ENCODE data around the gene ENTR1. TPM values are rescaled to one million over a fixed set of nuclear protein-coding genes. Genes with fewer than 3 reads are reported as not detected.
A peak's percentile ranks its signal among the peaks of the same experiment; 100 is the strongest.

Gene ENTR1
- total RNA-seq, 4 donors from 2014 or later = 26.5 to 38.1 (median 33.5) TPM

DNA sequence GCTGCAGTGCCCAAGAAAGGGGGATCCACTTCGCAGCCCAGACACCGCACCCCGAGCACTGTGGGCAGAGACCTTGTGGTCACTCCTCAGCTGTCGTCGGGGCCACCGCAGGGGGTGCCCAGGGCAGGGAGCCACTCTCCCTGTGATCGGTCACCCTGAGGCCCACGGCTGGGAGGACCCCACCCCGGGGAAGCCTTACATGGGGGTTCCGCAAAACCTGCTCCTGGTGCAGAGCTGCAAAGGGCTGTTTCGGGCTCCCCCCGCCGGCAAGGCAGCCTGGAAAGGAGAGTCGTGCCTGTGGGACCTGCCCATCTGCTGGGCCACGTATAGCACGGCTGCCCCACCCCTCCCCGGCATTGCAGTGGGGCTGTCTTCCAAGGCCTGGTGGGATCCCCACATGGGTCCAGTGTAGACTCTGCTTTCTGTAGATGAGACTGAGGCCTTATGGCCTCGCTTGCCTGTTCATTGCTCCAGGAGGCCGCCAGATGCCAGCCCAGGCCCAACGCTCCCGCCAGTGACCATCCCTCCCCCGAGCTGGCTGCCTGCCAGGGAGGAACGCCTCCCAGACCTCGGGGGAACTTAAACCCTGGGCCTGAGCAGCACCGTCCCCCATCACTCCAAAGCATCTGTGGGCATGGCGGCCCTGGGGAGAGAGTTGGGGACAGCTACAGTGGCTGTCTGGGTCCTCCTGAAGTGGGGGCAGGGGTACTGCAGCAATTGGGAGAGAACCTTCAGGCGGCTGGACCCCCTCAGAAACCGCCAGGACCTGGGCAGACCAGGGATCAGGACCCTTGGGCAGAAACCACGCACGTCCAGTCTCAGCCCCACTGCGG, 45.3 kb downstream of the ENTR1 start:
- ATAC-seq (ENCODE audit: low FRiP score) (no peak), DNase-seq (ENCODE audit: low spot score) (no peak)
- TF ChIP-seq, protein P1, sequence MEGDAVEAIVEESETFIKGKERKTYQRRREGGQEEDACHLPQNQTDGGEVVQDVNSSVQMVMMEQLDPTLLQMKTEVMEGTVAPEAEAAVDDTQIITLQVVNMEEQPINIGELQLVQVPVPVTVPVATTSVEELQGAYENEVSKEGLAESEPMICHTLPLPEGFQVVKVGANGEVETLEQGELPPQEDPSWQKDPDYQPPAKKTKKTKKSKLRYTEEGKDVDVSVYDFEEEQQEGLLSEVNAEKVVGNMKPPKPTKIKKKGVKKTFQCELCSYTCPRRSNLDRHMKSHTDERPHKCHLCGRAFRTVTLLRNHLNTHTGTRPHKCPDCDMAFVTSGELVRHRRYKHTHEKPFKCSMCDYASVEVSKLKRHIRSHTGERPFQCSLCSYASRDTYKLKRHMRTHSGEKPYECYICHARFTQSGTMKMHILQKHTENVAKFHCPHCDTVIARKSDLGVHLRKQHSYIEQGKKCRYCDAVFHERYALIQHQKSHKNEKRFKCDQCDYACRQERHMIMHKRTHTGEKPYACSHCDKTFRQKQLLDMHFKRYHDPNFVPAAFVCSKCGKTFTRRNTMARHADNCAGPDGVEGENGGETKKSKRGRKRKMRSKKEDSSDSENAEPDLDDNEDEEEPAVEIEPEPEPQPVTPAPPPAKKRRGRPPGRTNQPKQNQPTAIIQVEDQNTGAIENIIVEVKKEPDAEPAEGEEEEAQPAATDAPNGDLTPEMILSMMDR (IDR thresholded peaks at IDR 0.05) = no peak

DNA sequence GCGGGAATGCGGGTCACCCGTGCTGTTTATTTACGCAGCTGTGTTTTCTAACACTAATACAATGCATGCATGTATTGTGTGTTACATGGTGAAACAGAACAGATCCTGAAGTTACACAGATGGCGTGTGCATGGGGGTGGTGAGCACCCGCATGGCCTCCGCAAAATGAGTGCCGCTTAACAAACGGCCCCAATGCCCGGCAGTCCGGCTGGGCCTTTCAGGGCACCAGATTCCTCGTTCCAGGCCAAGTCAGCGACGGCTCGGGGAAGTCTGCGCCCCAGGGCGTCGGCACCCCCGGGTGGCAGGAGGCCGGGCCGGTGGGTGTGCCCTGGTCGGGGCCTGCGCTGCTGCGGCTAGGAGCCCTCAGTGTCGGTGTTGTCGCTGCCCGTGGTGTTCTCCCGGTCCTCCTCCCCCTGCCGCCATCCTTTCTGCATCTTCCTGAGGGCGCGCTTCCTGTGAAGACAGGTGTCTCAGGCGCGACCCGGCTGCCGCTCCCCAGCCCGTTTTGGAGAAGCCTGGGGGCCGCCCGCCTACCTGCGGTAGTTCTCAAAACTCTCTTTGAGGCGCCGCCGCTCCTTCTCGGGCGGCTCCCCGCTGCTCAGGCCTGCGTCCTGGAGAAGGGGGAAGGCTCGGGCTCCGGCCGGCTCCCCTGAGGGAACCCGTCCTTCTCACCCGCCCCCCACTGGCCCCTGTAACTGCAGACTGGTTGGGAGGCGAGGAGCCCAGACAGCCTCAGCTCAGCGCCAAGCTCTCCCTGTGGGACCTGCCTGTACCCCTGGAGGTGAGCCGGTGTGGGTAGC, 46.3 kb downstream of the ENTR1 start:
- TF ChIP-seq, protein P1 (IDR thresholded peaks at IDR 0.05) = no peak
- DNase-seq (ENCODE audit: low spot score) (no peak), ATAC-seq (ENCODE audit: low FRiP score) (no peak)

DNA sequence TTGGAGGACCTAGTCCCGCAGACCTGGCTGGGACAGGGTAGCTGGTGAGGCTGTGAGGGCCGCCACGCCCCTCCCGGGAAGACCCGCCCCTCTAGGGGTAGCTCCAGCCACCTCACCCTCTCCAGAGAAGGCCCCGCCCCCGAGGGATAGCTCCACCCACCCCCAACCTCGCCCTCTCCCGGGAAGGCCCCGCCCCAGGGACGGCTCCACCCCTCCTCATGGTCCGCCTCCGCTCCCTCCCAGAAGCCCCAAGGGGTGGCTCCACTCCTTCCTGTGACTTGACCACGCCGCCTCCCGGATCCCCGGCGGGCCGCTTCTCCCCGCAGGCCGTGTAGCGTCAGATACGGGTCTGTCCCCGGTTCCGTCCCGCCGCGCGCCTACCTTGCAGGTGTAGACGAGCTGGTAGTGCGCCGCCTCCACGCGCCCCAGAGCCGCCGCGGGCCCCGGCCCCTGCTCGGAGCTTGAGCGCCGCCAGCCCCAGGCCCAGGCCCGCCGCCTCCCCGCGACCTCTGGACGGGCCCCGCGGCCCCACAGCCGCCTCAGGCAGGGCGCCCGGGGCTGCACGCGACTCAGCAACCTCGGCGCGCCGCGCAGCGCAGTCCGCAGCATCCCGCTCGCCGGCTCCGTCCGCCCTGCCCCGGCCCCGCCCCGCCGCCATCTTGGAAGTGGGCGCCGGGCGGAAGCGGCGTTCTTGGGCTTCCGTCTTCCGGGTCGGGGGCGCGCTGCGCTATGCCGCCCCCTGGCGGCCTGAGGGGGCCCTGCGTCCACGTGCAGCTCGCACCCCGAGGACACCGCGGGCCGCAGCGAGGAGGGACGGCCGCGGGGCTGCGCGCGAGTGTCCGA, 47.1 kb downstream of the ENTR1 start, which contains the start of gene DNLZ:
Gene DNLZ (minus strand): TSS at position 639 of the 843 bp plus-strand sequence. CDS start 30 bp downstream, at position 609.
- TF ChIP-seq, protein P1 (IDR thresholded peaks at IDR 0.05) = peak in 1 of 3 donors; percentile 100
- peak; percentile 94 for DNase-seq (ENCODE audit: low spot score)
- peak; percentile 90 for ATAC-seq (ENCODE audit: low FRiP score)

DNA sequence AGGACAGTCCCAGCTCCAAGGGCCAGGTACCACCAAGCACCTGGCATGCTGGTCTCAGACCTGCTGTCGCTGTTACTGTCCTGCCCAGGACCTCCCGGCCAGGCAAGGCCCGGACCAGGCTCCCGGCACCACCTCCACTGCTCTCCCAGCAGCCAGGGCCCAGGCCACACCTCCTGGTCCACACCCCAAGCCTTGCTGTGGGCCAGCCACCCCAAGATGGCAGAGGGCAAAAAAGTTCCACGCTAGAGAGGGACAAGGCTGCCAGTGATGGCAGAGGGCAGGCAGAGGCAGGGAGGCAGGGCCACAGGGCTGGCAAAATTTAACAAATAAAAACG, 48.0 kb downstream of the ENTR1 start:
- ATAC-seq (ENCODE audit: low FRiP score) = no peak

DNA sequence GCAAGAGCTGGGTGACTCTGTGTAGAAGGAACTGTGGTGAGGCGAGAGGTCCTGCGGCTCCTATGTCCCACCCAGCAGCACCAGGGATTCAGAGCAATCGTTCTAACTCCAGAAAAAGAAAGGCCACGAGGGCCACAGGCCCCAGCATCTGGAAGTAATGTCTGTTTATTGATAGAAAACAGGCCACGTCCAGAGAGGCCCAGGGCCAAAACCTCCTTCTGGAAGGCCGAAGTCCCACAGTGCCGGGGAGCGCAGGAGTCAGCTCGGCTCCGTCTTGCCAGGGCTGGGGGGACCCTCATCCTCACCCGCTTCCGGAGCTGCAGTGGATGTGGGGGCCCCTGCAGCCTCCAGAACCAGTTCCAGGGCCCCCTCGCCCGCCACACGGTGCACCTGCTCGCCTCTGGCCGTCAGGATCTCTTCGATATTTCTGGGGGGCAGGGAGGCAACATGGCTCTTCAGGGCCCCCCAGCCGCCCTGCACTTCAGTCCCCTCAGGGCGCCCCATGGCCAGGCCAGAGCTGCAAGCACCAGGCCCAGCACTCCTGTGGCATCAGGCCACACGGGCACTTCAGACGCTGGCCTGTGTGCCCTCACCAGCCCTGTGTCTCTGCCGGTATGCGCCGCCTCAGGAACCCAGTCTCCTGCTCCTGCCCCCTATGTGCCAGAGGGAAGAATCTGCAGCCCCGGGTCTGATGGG, 48.5 kb downstream of the ENTR1 start:
- ATAC-seq (ENCODE audit: low FRiP score) (no peak), DNase-seq (ENCODE audit: low spot score) (no peak)
- TF ChIP-seq, protein P1 (IDR thresholded peaks at IDR 0.05) = no peak

More for the DNA sequence above, 48.0 kb downstream of the ENTR1 start:
- no peak for DNase-seq (ENCODE audit: low spot score)
- TF ChIP-seq, protein P1 (IDR thresholded peaks at IDR 0.05) = no peak
